Activated naive CD4-positive, alpha-beta T cell treated with anti-CD3 and anti-CD28 coated beads, Interleukin-2, amount 50 U/mL, for 24 hours (primary cell): ENCODE results near the gene TSKU.
"Not testable (repeated sequence)": the region's sequence is repeated elsewhere in the genome, so short reads cannot be mapped to it uniquely, and the experiment has no call there.

Source experiments
- H3K27ac Mint-ChIP-seq: one replicate; pipeline ENCODE4 v1.8.0; 2021; ENCODE audit warnings: mild to moderate bottlenecking, mixed read lengths
- H3K27me3 Mint-ChIP-seq: one replicate; pipeline ENCODE4 v1.8.0; 2021; ENCODE audit warnings: mixed read lengths
- H3K36me3 Mint-ChIP-seq: one replicate; pipeline ENCODE4 v1.8.0; 2021; ENCODE audit warnings: mixed read lengths
- H3K4me1 Mint-ChIP-seq: one replicate; pipeline ENCODE4 v1.8.0; 2021; ENCODE audit warnings: mixed read lengths
- H3K4me3 Mint-ChIP-seq: one replicate; pipeline ENCODE4 v1.8.0; 2021; ENCODE audit warnings: mild to moderate bottlenecking, mixed read lengths
- H3K9me3 Mint-ChIP-seq: one replicate; pipeline ENCODE4 v1.8.0; 2021; ENCODE audit warnings: mixed read lengths

Gene TSKU

GRCh38 chr11:76783294-76783895 is at the start of gene TSKU:
TSS of gene TSKU (plus strand) at chr11:76783356. CDS start at chr11:76795617, 12,261 bp downstream.
- Mint-ChIP-seq H3K9me3 (no peaks in the 10 kb centered on the region), H3K4me1 (peaks cover 10% of the 10 kb centered on the region), H3K36me3 (peaks cover under 1% of the 10 kb centered on the region), H3K4me3 (peak within 1 kb of the TSS; percentile 83), H3K27me3 (peaks cover 28% of the 10 kb centered on the region), H3K27ac (no peak within 1 kb of the TSS)

- H3K27ac Mint-ChIP-seq, H3K9me3 Mint-ChIP-seq, H3K4me3 Mint-ChIP-seq, H3K27me3 Mint-ChIP-seq, H3K4me1 Mint-ChIP-seq, H3K36me3 Mint-ChIP-seq: not testable (repeated sequence)
Observed at GRCh38 chr11:76733906-76734305, 49.2 kb upstream of the TSKU start.

GRCh38 chr11:76734456-76735420 is 48.4 kb upstream of the TSKU start:
- Mint-ChIP-seq H3K27me3 (no peaks in the 10 kb centered on the region), H3K9me3 (no peaks in the 10 kb centered on the region), H3K4me1 (no peaks in the 10 kb centered on the region)

GRCh38 chr11:76735841-76736240 is 47.3 kb upstream of the TSKU start:
- Mint-ChIP-seq H3K36me3 (no peaks in the 10 kb centered on the region), H3K9me3 (no peaks in the 10 kb centered on the region), H3K27ac (no peak overlapping the region), H3K27me3 (no peaks in the 10 kb centered on the region), H3K4me3 (no peak overlapping the region), H3K4me1 (no peaks in the 10 kb centered on the region)

More at GRCh38 chr11:76734456-76735420, 48.4 kb upstream of the TSKU start:
- Mint-ChIP-seq H3K4me3 (no peak overlapping the region), H3K36me3 (no peaks in the 10 kb centered on the region), H3K27ac (no peak overlapping the region)

- Mint-ChIP-seq H3K9me3 (no peaks in the 10 kb centered on the region), H3K27ac (no peak overlapping the region), H3K27me3 (no peaks in the 10 kb centered on the region)
Observed at GRCh38 chr11:76736266-76736665, 46.9 kb upstream of the TSKU start.

GRCh38 chr11:76736773-76737495 is 46.2 kb upstream of the TSKU start:
- no peaks in the 10 kb centered on the region for H3K36me3 Mint-ChIP-seq
- H3K27ac Mint-ChIP-seq: no peak overlapping the region
- no peaks in the 10 kb centered on the region for H3K9me3 Mint-ChIP-seq
- no peak overlapping the region for H3K4me3 Mint-ChIP-seq
- no peaks in the 10 kb centered on the region for H3K4me1 Mint-ChIP-seq
- no peaks in the 10 kb centered on the region for H3K27me3 Mint-ChIP-seq

More at GRCh38 chr11:76736266-76736665, 46.9 kb upstream of the TSKU start:
- no peaks in the 10 kb centered on the region for H3K4me1 Mint-ChIP-seq
- H3K36me3 Mint-ChIP-seq: no peaks in the 10 kb centered on the region
- H3K4me3 Mint-ChIP-seq: no peak overlapping the region

GRCh38 chr11:76738618-76739240 is 44.4 kb upstream of the TSKU start:
- Mint-ChIP-seq H3K27me3 (no peaks in the 10 kb centered on the region), H3K27ac (no peak overlapping the region), H3K36me3 (no peaks in the 10 kb centered on the region), H3K4me1 (no peaks in the 10 kb centered on the region), H3K4me3 (no peak overlapping the region), H3K9me3 (no peaks in the 10 kb centered on the region)

- Mint-ChIP-seq H3K27ac (no peak overlapping the region), H3K4me3 (no peak overlapping the region), H3K4me1 (no peaks in the 10 kb centered on the region), H3K9me3 (no peaks in the 10 kb centered on the region), H3K36me3 (no peaks in the 10 kb centered on the region), H3K27me3 (no peaks in the 10 kb centered on the region)
Observed at GRCh38 chr11:76739798-76740197, 43.4 kb upstream of the TSKU start.

- Mint-ChIP-seq H3K4me1 (no peaks in the 10 kb centered on the region), H3K27ac (no peak overlapping the region), H3K9me3 (no peaks in the 10 kb centered on the region), H3K27me3 (no peaks in the 10 kb centered on the region), H3K4me3 (no peak overlapping the region), H3K36me3 (no peaks in the 10 kb centered on the region)
Observed at GRCh38 chr11:76740772-76741171, 42.4 kb upstream of the TSKU start.

GRCh38 chr11:76742902-76743301 is 40.3 kb upstream of the TSKU start:
- H3K4me3 Mint-ChIP-seq: no peak overlapping the region
- no peaks in the 10 kb centered on the region for H3K36me3 Mint-ChIP-seq
- H3K27ac Mint-ChIP-seq: no peak overlapping the region
- no peaks in the 10 kb centered on the region for H3K9me3 Mint-ChIP-seq
- H3K27me3 Mint-ChIP-seq: no peaks in the 10 kb centered on the region
- H3K4me1 Mint-ChIP-seq: no peaks in the 10 kb centered on the region

GRCh38 chr11:76744186-76745043 is 38.7 kb upstream of the TSKU start:
- no peaks in the 10 kb centered on the region for H3K4me1 Mint-ChIP-seq
- no peak overlapping the region for H3K4me3 Mint-ChIP-seq
- H3K27me3 Mint-ChIP-seq: no peaks in the 10 kb centered on the region
- H3K36me3 Mint-ChIP-seq: no peaks in the 10 kb centered on the region
- H3K9me3 Mint-ChIP-seq: no peaks in the 10 kb centered on the region
- no peak overlapping the region for H3K27ac Mint-ChIP-seq

- Mint-ChIP-seq H3K9me3 (no peaks in the 10 kb centered on the region), H3K36me3 (no peaks in the 10 kb centered on the region), H3K4me1 (no peaks in the 10 kb centered on the region), H3K27me3 (no peaks in the 10 kb centered on the region), H3K27ac (no peak overlapping the region), H3K4me3 (no peak overlapping the region)
Observed at GRCh38 chr11:76745044-76745376, 38.1 kb upstream of the TSKU start.

- H3K4me3 Mint-ChIP-seq: no peak overlapping the region
- H3K27me3 Mint-ChIP-seq: no peaks in the 10 kb centered on the region
- no peaks in the 10 kb centered on the region for H3K9me3 Mint-ChIP-seq
- no peaks in the 10 kb centered on the region for H3K4me1 Mint-ChIP-seq
- H3K36me3 Mint-ChIP-seq: no peaks in the 10 kb centered on the region
- H3K27ac Mint-ChIP-seq: no peak overlapping the region
Observed at GRCh38 chr11:76745561-76746207, 37.5 kb upstream of the TSKU start.

- Mint-ChIP-seq H3K4me3 (no peak overlapping the region), H3K4me1 (no peaks in the 10 kb centered on the region), H3K27me3 (no peaks in the 10 kb centered on the region), H3K9me3 (no peaks in the 10 kb centered on the region), H3K36me3 (no peaks in the 10 kb centered on the region), H3K27ac (no peak overlapping the region)
Observed at GRCh38 chr11:76747153-76747914, 35.8 kb upstream of the TSKU start.
